Neural progenitor cell (in vitro differentiated cells): Measurements from ENCODE around the gene ZNF423.

Experiments
- EZH2 ChIP-seq: fragments of 200-600 bp; sonication (generic); IDR thresholded peaks from 2 replicates; pipeline ENCODE4 v1.6.1; 2017; ENCODE audit warnings: antibody characterized with exemption, mild to moderate bottlenecking, moderate library complexity
- EZH2phosphoT487 ChIP-seq: fragments of 200-600 bp; sonication (generic); IDR thresholded peaks from 2 replicates; pipeline ENCODE4 v1.6.1; 2017; ENCODE audit warnings: antibody characterized with exemption
- TF ChIP-seq, protein P1 (sequence below): fragments of 200-600 bp; sonication (generic); IDR thresholded peaks from 2 replicates; pipeline ENCODE4 v1.5.1; 2017; ENCODE audit warnings: antibody characterized with exemption, mild to moderate bottlenecking

DNA sequence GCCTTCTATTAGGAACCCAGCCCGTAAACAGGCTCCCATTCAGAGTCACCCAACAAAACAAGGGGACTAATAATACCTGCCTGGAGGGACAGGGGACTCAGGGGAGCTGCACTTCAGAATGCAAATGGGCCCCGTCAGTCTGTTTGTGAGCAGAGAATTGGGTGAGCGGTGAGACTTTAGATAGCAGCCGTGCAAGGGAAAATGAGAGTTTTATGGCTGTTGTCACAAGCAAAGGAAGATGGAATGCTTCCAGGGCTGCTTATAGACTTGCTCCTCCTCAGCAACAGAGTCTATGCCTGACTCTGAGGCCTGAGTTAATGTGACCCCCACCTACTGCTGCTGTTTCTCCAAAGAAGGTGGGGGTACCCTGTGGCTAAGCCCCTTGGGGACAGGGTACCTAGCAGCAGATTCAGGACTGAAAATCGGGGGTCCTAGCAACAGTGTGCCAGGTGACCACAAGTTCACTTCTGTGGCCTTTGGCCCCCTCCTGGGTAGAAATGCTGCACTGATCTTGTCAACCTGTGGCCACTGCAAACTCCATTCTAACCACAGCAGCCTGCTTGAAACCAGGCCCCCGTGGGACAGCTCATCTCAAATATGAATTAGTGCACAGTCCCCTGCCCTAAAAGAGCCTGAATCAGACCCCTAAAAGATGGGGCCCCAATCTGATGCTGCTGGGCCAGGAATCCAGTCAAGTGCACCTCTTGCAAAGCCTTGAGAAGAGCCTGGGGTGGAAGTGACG is 355.9 kb downstream of the ZNF423 start:
- TF ChIP-seq, protein P1, sequence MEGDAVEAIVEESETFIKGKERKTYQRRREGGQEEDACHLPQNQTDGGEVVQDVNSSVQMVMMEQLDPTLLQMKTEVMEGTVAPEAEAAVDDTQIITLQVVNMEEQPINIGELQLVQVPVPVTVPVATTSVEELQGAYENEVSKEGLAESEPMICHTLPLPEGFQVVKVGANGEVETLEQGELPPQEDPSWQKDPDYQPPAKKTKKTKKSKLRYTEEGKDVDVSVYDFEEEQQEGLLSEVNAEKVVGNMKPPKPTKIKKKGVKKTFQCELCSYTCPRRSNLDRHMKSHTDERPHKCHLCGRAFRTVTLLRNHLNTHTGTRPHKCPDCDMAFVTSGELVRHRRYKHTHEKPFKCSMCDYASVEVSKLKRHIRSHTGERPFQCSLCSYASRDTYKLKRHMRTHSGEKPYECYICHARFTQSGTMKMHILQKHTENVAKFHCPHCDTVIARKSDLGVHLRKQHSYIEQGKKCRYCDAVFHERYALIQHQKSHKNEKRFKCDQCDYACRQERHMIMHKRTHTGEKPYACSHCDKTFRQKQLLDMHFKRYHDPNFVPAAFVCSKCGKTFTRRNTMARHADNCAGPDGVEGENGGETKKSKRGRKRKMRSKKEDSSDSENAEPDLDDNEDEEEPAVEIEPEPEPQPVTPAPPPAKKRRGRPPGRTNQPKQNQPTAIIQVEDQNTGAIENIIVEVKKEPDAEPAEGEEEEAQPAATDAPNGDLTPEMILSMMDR = no peak
- TF ChIP-seq EZH2 (no peak), EZH2phosphoT487 (no peak)
